SU-DHL-6 (cell line): Measurements from ENCODE around the gene NXPH4.

Experiments
- CTCF ChIP-seq: fragments of 200-600 bp; sonication (generic); IDR thresholded peaks from one replicate; pipeline ENCODE4 v1.5.1; 2017; ENCODE audit warnings: antibody characterized with exemption, mild to moderate bottlenecking, low read length, moderate library complexity; ENCODE audit not compliant: insufficient read depth, poor library complexity, severe bottlenecking
- EZH2phosphoT487 ChIP-seq: fragments of 200-600 bp; sonication (generic), shearing (Covaris generic); conservative IDR thresholded peaks from 2 replicates; pipeline ENCODE4 v1.6.1; 2018; ENCODE audit warnings: mild to moderate bottlenecking, antibody characterized with exemption, low read length, moderate library complexity, mixed read lengths

DNA sequence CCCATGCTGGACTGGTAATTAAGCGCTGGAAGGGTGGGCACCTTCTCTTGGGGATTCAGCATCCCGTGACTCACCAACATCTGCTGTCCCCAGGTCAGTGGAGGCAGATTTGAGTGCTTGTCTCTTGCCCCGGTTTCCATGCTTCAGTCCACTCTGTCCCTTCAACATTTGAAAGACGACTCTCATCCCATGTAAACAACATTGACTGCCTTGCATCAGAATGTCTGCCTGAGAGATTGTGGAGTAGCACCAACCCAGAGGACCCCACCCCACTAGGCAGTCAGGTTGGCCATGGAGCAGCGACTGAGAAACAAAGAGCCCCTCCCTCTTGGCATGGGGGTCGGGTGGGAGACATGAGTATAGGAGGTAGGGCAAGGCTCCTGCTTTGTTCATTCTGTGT is 39.3 kb downstream of the NXPH4 start:
- no peak for TF ChIP-seq CTCF
- TF ChIP-seq EZH2phosphoT487: no peak
